Renal cortex interstitium (tissue), 11 donors: ENCODE results near the gene EDAR. TPM values are rescaled to one million over a fixed set of nuclear protein-coding genes. Genes with fewer than 3 reads are reported as not detected.

Experiments
- DNase-seq, 11 donors: peaks; one replicate each; pipeline ENCODE4 v3.0.0-alpha.2; 2013; ENCODE audit warnings: low read depth in 9 of 11, low spot score in 4 of 11; ENCODE audit errors: extremely low read depth in 1 of 11
- polyA plus RNA-seq, 3 donors: library from polyadenylated mRNA; unstranded; fragments of 120-200 nt; gene quantifications; one replicate each; pipeline ENCODE4 v1.2.1, GENCODE V29; 2013; ENCODE audit not compliant: insufficient read length in 3 of 3

The EDAR gene
- polyA plus RNA-seq, 3 donors = 2.8 to 4.0 (median 2.9) TPM

- no peak for DNase-seq
These were observed 143.1 kb downstream of the EDAR start for GRCh38 chr2:108845923-108846322.

Other genes starting within 250 kb of the EDAR start
- 10 to 100 TPM; 15.2 to 20.0 (median 15.5) TPM for gene CCDC138, start 202.4 kb downstream of the EDAR start, polyA plus RNA-seq
- gene SH3RF3, start 140.0 kb upstream of the EDAR start, polyA plus RNA-seq = 1 to 10 TPM; 4.2 to 5.8 (median 5.2) TPM